ENCODE data around the gene PDGFC. TPM values are rescaled to one million over a fixed set of nuclear protein-coding genes. Genes with fewer than 3 reads are reported as not detected.

Gene PDGFC
- total and polyA plus RNA-seq, 2 of the 13 experiments (the other 11 are each of a cell fraction or from before 2014, with no cell fraction given) = 4.6 to 9.1 TPM

GRCh38 chr4:156934259-156934635 lies 37.4 kb downstream of the PDGFC start:
- in situ Hi-C loops (cut with HindIII; ENCODE audit: extremely low pct_ligation_motif_present, low pct_unique_long_range_greater_than_20kb) = no loop called here
- Histone ChIP-seq H3K79me2 (ENCODE audit: insufficient read depth, low read length) (no peaks in the 10 kb centered on the region), H2AFZ (ENCODE audit: low read length) (no peak overlapping the region), H3K36me3 (replicated peaks in 1 of 2; ENCODE audit: control insufficient read depth in 1 of 2, insufficient read depth in 2 of 2, low read length in 2 of 2) (no peaks in the 10 kb centered on the region), H3K4me1 (ENCODE audit: insufficient read depth, low read length) (peaks cover 14% of the 10 kb centered on the region), H3K9me3 (ENCODE audit: low read length) (no peaks in the 10 kb centered on the region), H4K20me1 (ENCODE audit: insufficient read depth, low read length) (no peaks in the 10 kb centered on the region), H3K4me3 (replicated peaks in 1 of 3; ENCODE audit: insufficient read depth in 1 of 3, low read depth in 2 of 3, low read length in 3 of 3) (no peak overlapping the region), H3K9ac (ENCODE audit: insufficient read depth, low read depth, low read length) (no peak overlapping the region), H3K27ac (ENCODE audit: extremely low read length, insufficient read depth, low read length) (no peak overlapping the region), H3K27me3 (ENCODE audit: control insufficient read depth in 1 of 2, insufficient read depth in 2 of 2, low read length in 2 of 2) (no peaks in the 10 kb centered on the region), H3K4me2 (ENCODE audit: low read depth, low read length) (no peak overlapping the region)
- ATAC-seq = no peak
- DNase-seq (ENCODE audit: low spot score) = no peak
- 80% methylated on average over 2 of the region's 2 CpGs for WGBS (ENCODE audit: low lambda C conversion rate)
- ChIA-PET CTCF (ENCODE audit: low intra/inter-chr PET ratio, low total read pairs) (no interaction called here), POLR2A (interaction anchor here (1.0 kb wide), 1 partner anchor 8 kb away, joined by 3 read pairs; no protein-coding TSS in a partner anchor)
- FAIRE-seq = no peak
- intact Hi-C loops (cut with micrococcal nuclease; ENCODE audit: unreplicated experiment) = no loop called here
- BruUV-seq (replicated peaks) = no TSS peak
- TF ChIP-seq ZNF317 (CRISPR knock-in tag; IDR thresholded peaks at IDR 0.05) (no peak), NFYB (CRISPR knock-in tag; IDR thresholded peaks at IDR 0.05) (no peak), FOXP4 (CRISPR knock-in tag; IDR thresholded peaks at IDR 0.05) (no peak), MYPOP (CRISPR knock-in tag; IDR thresholded peaks at IDR 0.05) (no peak), ZNF670 (CRISPR knock-in tag; IDR thresholded peaks at IDR 0.05; ENCODE audit: borderline replicate concordance) (no peak), CEBPZ (IDR thresholded peaks at IDR 0.05; ENCODE audit: low read length) (no peak), ZUFSP (CRISPR knock-in tag; IDR thresholded peaks at IDR 0.05; ENCODE audit: borderline replicate concordance) (no peak), FOXK1 (CRISPR knock-in tag; IDR thresholded peaks at IDR 0.05; ENCODE audit: borderline replicate concordance, low read depth) (no peak), ZBTB4 (CRISPR knock-in tag; IDR thresholded peaks at IDR 0.05; ENCODE audit: borderline replicate concordance) (no peak), ZNF552 (CRISPR knock-in tag; IDR thresholded peaks at IDR 0.05; ENCODE audit: borderline replicate concordance) (no peak)

All from HepG2 (cell line).